Measurements from ENCODE around the gene VAPA.

Gene VAPA

GRCh38 chr18:9968081-9968848, 54.4 kb downstream of the VAPA start:
- in situ Hi-C loops (cut with HindIII; ENCODE audit: low sequenced_read_pairs) = no loop called here

GRCh38 chr18:9969247-9969646, 55.4 kb downstream of the VAPA start:
- in situ Hi-C loops (cut with HindIII; ENCODE audit: low sequenced_read_pairs) = no loop called here

GRCh38 chr18:9971313-9971920, 57.6 kb downstream of the VAPA start:
- in situ Hi-C loops (cut with HindIII; ENCODE audit: low sequenced_read_pairs) = loop anchor here (5.0 kb wide), 1 partner anchor 546 kb away; no protein-coding TSS in a partner anchor

- in situ Hi-C loops (cut with HindIII; ENCODE audit: low sequenced_read_pairs) = loop anchor here (5.0 kb wide), 1 partner anchor 544 kb away; no protein-coding TSS in a partner anchor
Measured at GRCh38 chr18:9973470-9973869, 59.7 kb downstream of the VAPA start.

- in situ Hi-C loops (cut with HindIII; ENCODE audit: low sequenced_read_pairs) = loop anchor here (5.0 kb wide), 1 partner anchor 543 kb away; no protein-coding TSS in a partner anchor
Measured at GRCh38 chr18:9974279-9974915, 60.6 kb downstream of the VAPA start.

GRCh38 chr18:9975658-9976057, 61.8 kb downstream of the VAPA start:
- in situ Hi-C loops (cut with HindIII; ENCODE audit: low sequenced_read_pairs) = loop anchor here (25.0 kb wide), 1 partner anchor 387 kb away; no protein-coding TSS in a partner anchor

- in situ Hi-C loops (cut with HindIII; ENCODE audit: low sequenced_read_pairs) = loop anchor here (25.0 kb wide), 1 partner anchor 380 kb away; no protein-coding TSS in a partner anchor
Measured at GRCh38 chr18:9982711-9983110, 68.9 kb downstream of the VAPA start.

GRCh38 chr18:9984080-9984479, 70.3 kb downstream of the VAPA start:
- in situ Hi-C loops (cut with HindIII; ENCODE audit: low sequenced_read_pairs) = loop anchor here (25.0 kb wide), 1 partner anchor 378 kb away; no protein-coding TSS in a partner anchor

GRCh38 chr18:9985641-9986040, 71.8 kb downstream of the VAPA start:
- in situ Hi-C loops (cut with HindIII; ENCODE audit: low sequenced_read_pairs) = loop anchor here (25.0 kb wide), 1 partner anchor 377 kb away; no protein-coding TSS in a partner anchor

GRCh38 chr18:9986156-9986930, 72.5 kb downstream of the VAPA start:
- in situ Hi-C loops (cut with HindIII; ENCODE audit: low sequenced_read_pairs) = loop anchor here (25.0 kb wide), 1 partner anchor 376 kb away; no protein-coding TSS in a partner anchor

GRCh38 chr18:9987345-9987744, 73.5 kb downstream of the VAPA start:
- in situ Hi-C loops (cut with HindIII; ENCODE audit: low sequenced_read_pairs) = loop anchor here (25.0 kb wide), 1 partner anchor 375 kb away; no protein-coding TSS in a partner anchor

GRCh38 chr18:9987931-9988330, 74.1 kb downstream of the VAPA start:
- in situ Hi-C loops (cut with HindIII; ENCODE audit: low sequenced_read_pairs) = loop anchor here (25.0 kb wide), 1 partner anchor 374 kb away; no protein-coding TSS in a partner anchor

- in situ Hi-C loops (cut with HindIII; ENCODE audit: low sequenced_read_pairs) = loop anchor here (25.0 kb wide), 1 partner anchor 374 kb away; no protein-coding TSS in a partner anchor
Measured at GRCh38 chr18:9988665-9989064, 74.8 kb downstream of the VAPA start.

GRCh38 chr18:9989481-9989880, 75.7 kb downstream of the VAPA start:
- in situ Hi-C loops (cut with HindIII; ENCODE audit: low sequenced_read_pairs) = loop anchor here (25.0 kb wide), 1 partner anchor 373 kb away; no protein-coding TSS in a partner anchor

- in situ Hi-C loops (cut with HindIII; ENCODE audit: low sequenced_read_pairs) = loop anchor here (25.0 kb wide), 1 partner anchor 371 kb away; no protein-coding TSS in a partner anchor
Measured at GRCh38 chr18:9991011-9992000, 77.5 kb downstream of the VAPA start.

GRCh38 chr18:9992300-9992972, 78.6 kb downstream of the VAPA start:
- in situ Hi-C loops (cut with HindIII; ENCODE audit: low sequenced_read_pairs) = loop anchor here (25.0 kb wide), 1 partner anchor 370 kb away; no protein-coding TSS in a partner anchor

GRCh38 chr18:9992973-9993520, 79.2 kb downstream of the VAPA start:
- in situ Hi-C loops (cut with HindIII; ENCODE audit: low sequenced_read_pairs) = loop anchor here (25.0 kb wide), 1 partner anchor 369 kb away; no protein-coding TSS in a partner anchor

GRCh38 chr18:9993521-9994025, 79.8 kb downstream of the VAPA start:
- in situ Hi-C loops (cut with HindIII; ENCODE audit: low sequenced_read_pairs) = loop anchor here (25.0 kb wide), 1 partner anchor 369 kb away; no protein-coding TSS in a partner anchor

All from DLD1 (cell line).